MCF 10A (cell line): ENCODE data around the gene DLG3. TPM values are rescaled to one million over a fixed set of nuclear protein-coding genes. Genes with fewer than 3 reads are reported as not detected.
A peak's percentile ranks its signal among the peaks of the same experiment; 100 is the strongest.

Experiments
- BruUV-seq: library from RNA; stranded (reverse); fragments of 400-500 nt; replicated peaks from 2 replicates; lab custom pipeline; 2021; lab: Mats Ljungman, UMichigan
- CTCF ChIA-PET: fragments of 300-600 bp; sonication (Branson Sonifier 250); formaldehyde crosslinking; extraction: SDS; loops from one replicate; lab custom pipeline; 2021; ENCODE audit warnings: antibody characterized with exemption, inconsistent platforms; lab: Yijun Ruan, JAX
- POLR2A ChIA-PET: fragments of 300-600, 350-650 bp; sonication (Branson Sonifier 250); formaldehyde crosslinking; extraction: SDS; loops from one replicate; lab custom pipeline; 2020; ENCODE audit warnings: antibody characterized with exemption, inconsistent platforms; lab: Yijun Ruan, JAX
- DNase-seq: peaks from one replicate; pipeline ENCODE4 v3.0.0-alpha.2; 2018; ENCODE audit not compliant: unreplicated experiment
- H3K27ac Mint-ChIP-seq: one replicate; pipeline ENCODE4 v1.8.0; 2022; ENCODE audit warnings: mild to moderate bottlenecking, low read depth, mixed read lengths; ENCODE audit not compliant: unreplicated experiment
- H3K27me3 Mint-ChIP-seq: one replicate; pipeline ENCODE4 v1.8.0; 2022; ENCODE audit warnings: mixed read lengths; ENCODE audit not compliant: insufficient read depth, unreplicated experiment
- H3K36me3 Mint-ChIP-seq: one replicate; pipeline ENCODE4 v1.8.0; 2022; ENCODE audit warnings: mild to moderate bottlenecking, moderate library complexity, mixed read lengths; ENCODE audit not compliant: insufficient read depth, unreplicated experiment
- H3K4me1 Mint-ChIP-seq: one replicate; pipeline ENCODE4 v1.8.0; 2022; ENCODE audit warnings: mixed read lengths; ENCODE audit not compliant: insufficient read depth, unreplicated experiment
- H3K4me3 Mint-ChIP-seq: one replicate; pipeline ENCODE4 v1.8.0; 2022; ENCODE audit warnings: mild to moderate bottlenecking, moderate library complexity, mixed read lengths; ENCODE audit not compliant: unreplicated experiment
- H3K9me3 Mint-ChIP-seq: one replicate; pipeline ENCODE4 v1.8.0; 2022; ENCODE audit warnings: mixed read lengths; ENCODE audit not compliant: unreplicated experiment
- CTCF ChIP-seq: fragments of 200-600 bp; IDR thresholded peaks from one replicate; pipeline ENCODE4 v1.8.0; 2022; ENCODE audit warnings: antibody characterized with exemption, mild to moderate bottlenecking; ENCODE audit not compliant: unreplicated experiment
- intact Hi-C: fragments of 100-400 bp; cut with micrococcal nuclease; formaldehyde crosslinking; loops from 2 replicates; pipeline ENCODE4 v1.14.1; 2022
- total RNA-seq: library from RNA; stranded (reverse); gene quantifications from 2 replicates; pipeline ENCODE4 v1.2.3, GENCODE V29; 2022

DLG3 gene
- total RNA-seq, 1 experiment from 2014 or later: 12.8 TPM

GRCh38 chrX:70553516-70553915 lies 108.9 kb downstream of the DLG3 start:
- H3K4me1 Mint-ChIP-seq: peaks cover 6% of the 10 kb centered on the region
- TF ChIP-seq CTCF: no peak
- no peak overlapping the region for H3K27ac Mint-ChIP-seq
- H3K9me3 Mint-ChIP-seq: no peaks in the 10 kb centered on the region
- DNase-seq: no peak
- no peak overlapping the region for H3K4me3 Mint-ChIP-seq
- no peaks in the 10 kb centered on the region for H3K36me3 Mint-ChIP-seq
- peaks cover 42% of the 10 kb centered on the region for H3K27me3 Mint-ChIP-seq
- ChIA-PET CTCF (interaction anchor here (0.6 to 2.0 kb wide), 8 partner anchors 18 to 118 kb away, joined by 3 to 9 read pairs (median 4); no protein-coding TSS in a partner anchor), POLR2A (no interaction called here)
- intact Hi-C loops: no loop called here
- BruUV-seq: no TSS peak

GRCh38 chrX:70554081-70554480 lies 109.4 kb downstream of the DLG3 start:
- no TSS peak for BruUV-seq
- ChIA-PET CTCF (interaction anchor here (0.6 to 2.0 kb wide), 11 partner anchors 18 to 267 kb away, joined by 3 to 9 read pairs (median 3); no protein-coding TSS in a partner anchor), POLR2A (interaction anchor here (0.6 to 1.1 kb wide), 2 partner anchors 75 to 936 kb away, joined by 3 read pairs; no protein-coding TSS in a partner anchor)
- Mint-ChIP-seq H3K27ac (no peak overlapping the region), H3K27me3 (peaks cover 42% of the 10 kb centered on the region), H3K9me3 (no peaks in the 10 kb centered on the region), H3K4me1 (peaks cover 6% of the 10 kb centered on the region), H3K36me3 (no peaks in the 10 kb centered on the region), H3K4me3 (no peak overlapping the region)
- DNase-seq: peak; percentile 42
- TF ChIP-seq CTCF: no peak
- intact Hi-C loops: loop anchor here (1.0 kb wide), 2 partner anchors 100 to 110 kb away; no protein-coding TSS in a partner anchor

DNA sequence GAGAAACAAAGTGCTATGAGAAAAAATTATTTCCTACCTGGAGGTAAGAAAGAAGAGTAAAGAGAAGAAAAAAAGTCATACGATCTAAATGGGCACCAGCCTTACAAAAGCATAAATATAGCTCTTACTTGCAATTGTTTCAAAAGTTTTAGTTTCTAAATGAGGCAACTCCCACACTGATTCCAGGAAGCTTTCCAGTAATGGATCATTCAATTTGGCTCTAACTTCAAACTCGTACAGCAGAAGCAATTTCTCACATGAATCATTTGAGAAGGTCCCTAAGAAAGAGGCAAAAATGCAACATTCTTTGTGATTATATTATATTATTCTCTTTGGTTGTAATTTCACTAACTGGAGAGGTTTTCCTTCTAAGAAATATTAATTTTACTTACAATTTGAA lies 109.9 kb downstream of the DLG3 start:
- no peak for DNase-seq
- POLR2A ChIA-PET: interaction anchor here (0.6 to 1.1 kb wide), 2 partner anchors 75 to 937 kb away, joined by 3 read pairs; no protein-coding TSS in a partner anchor
- TF ChIP-seq CTCF: no peak
- no peaks in the 10 kb centered on the region for H3K9me3 Mint-ChIP-seq
- BruUV-seq: no TSS peak
- no peak overlapping the region for H3K27ac Mint-ChIP-seq
- intact Hi-C loops: loop anchor here (1.0 kb wide), 2 partner anchors 100 to 110 kb away; no protein-coding TSS in a partner anchor
- no peaks in the 10 kb centered on the region for H3K36me3 Mint-ChIP-seq
- CTCF ChIA-PET: interaction anchor here (0.6 to 2.0 kb wide), 10 partner anchors 31 to 267 kb away, joined by 3 to 9 read pairs (median 4); no protein-coding TSS in a partner anchor
- peaks cover 39% of the 10 kb centered on the region for H3K27me3 Mint-ChIP-seq
- no peak overlapping the region for H3K4me3 Mint-ChIP-seq
- peaks cover 6% of the 10 kb centered on the region for H3K4me1 Mint-ChIP-seq

- Mint-ChIP-seq H3K9me3 (no peaks in the 10 kb centered on the region), H3K27ac (no peak overlapping the region), H3K4me1 (peaks cover 6% of the 10 kb centered on the region), H3K27me3 (peaks cover 35% of the 10 kb centered on the region), H3K36me3 (no peaks in the 10 kb centered on the region), H3K4me3 (no peak overlapping the region)
- BruUV-seq: no TSS peak
- intact Hi-C loops: loop anchor here (1.0 kb wide), 2 partner anchors 101 to 109 kb away; no protein-coding TSS in a partner anchor
- CTCF ChIA-PET: interaction anchor here (0.6 to 2.0 kb wide), 7 partner anchors 38 to 267 kb away, joined by 3 to 9 read pairs (median 3); no protein-coding TSS in a partner anchor
- no peak for TF ChIP-seq CTCF
- POLR2A ChIA-PET: interaction anchor here (1.1 kb wide), 1 partner anchor 76 kb away, joined by 3 read pairs; no protein-coding TSS in a partner anchor
- DNase-seq: no peak
Measured at GRCh38 chrX:70554948-70555347, 110.3 kb downstream of the DLG3 start.

Other genes with a start within 250 kb of the DLG3 start
- gene AWAT1, start 210.2 kb upstream of the DLG3 start, total RNA-seq: not detected in 2 replicates
- 0.20 TPM in 1 of 2 replicates, not detected in the other for gene P2RY4, start 184.6 kb upstream of the DLG3 start, total RNA-seq
- gene ARR3, start 176.5 kb upstream of the DLG3 start, total RNA-seq: not detected in 2 replicates
- gene RAB41, start 162.7 kb upstream of the DLG3 start, total RNA-seq: not detected in 2 replicates
- gene PDZD11, start 154.9 kb upstream of the DLG3 start, total RNA-seq: 51.9 and 57.2 TPM in 2 replicates
- 13.6 and 19.0 TPM in 2 replicates for gene KIF4A, start 154.7 kb upstream of the DLG3 start, total RNA-seq
- gene GDPD2, start 21.5 kb upstream of the DLG3 start, total RNA-seq: not detected in 2 replicates